ENCODE measurements around the gene FAM131A. TPM values are rescaled to one million over a fixed set of nuclear protein-coding genes. Genes with fewer than 3 reads are reported as not detected.
A peak's percentile ranks its signal among the peaks of the same experiment; 100 is the strongest.

The FAM131A gene
- total RNA-seq, 1 donor from 2014 or later = 51.4 TPM

GRCh38 chr3:184388936-184389230 lies 51.5 kb downstream of the FAM131A start:
- Mint-ChIP-seq H3K9me3 (ENCODE audit: unreplicated experiment) (no peaks in the 10 kb centered on the region), H3K4me1 (ENCODE audit: low read depth, unreplicated experiment) (no peaks in the 10 kb centered on the region), H3K4me3 (ENCODE audit: unreplicated experiment) (no peak overlapping the region), H3K27me3 (ENCODE audit: unreplicated experiment) (peaks cover 9% of the 10 kb centered on the region), H3K36me3 (ENCODE audit: unreplicated experiment) (no peaks in the 10 kb centered on the region), H3K27ac (ENCODE audit: unreplicated experiment) (no peak overlapping the region)
- no peak for TF ChIP-seq CTCF (IDR thresholded peaks at IDR 0.05; ENCODE audit: partially characterized antibody, unreplicated experiment)
- no peak for DNase-seq

- no peak for TF ChIP-seq CTCF (IDR thresholded peaks at IDR 0.05; ENCODE audit: partially characterized antibody, unreplicated experiment)
- H3K4me1 Mint-ChIP-seq (ENCODE audit: low read depth, unreplicated experiment) = no peaks in the 10 kb centered on the region
- H3K4me3 Mint-ChIP-seq (ENCODE audit: unreplicated experiment) = no peak overlapping the region
- no peaks in the 10 kb centered on the region for H3K9me3 Mint-ChIP-seq (ENCODE audit: unreplicated experiment)
- H3K27me3 Mint-ChIP-seq (ENCODE audit: unreplicated experiment) = peaks cover 9% of the 10 kb centered on the region
- DNase-seq = no peak
- H3K36me3 Mint-ChIP-seq (ENCODE audit: unreplicated experiment) = no peaks in the 10 kb centered on the region
- H3K27ac Mint-ChIP-seq (ENCODE audit: unreplicated experiment) = no peak overlapping the region
These were observed 52.0 kb downstream of the FAM131A start for GRCh38 chr3:184389384-184389783.

- no peak for TF ChIP-seq CTCF (IDR thresholded peaks at IDR 0.05; ENCODE audit: partially characterized antibody, unreplicated experiment)
- DNase-seq = no peak
- Mint-ChIP-seq H3K4me1 (ENCODE audit: low read depth, unreplicated experiment) (peaks cover 1% of the 10 kb centered on the region), H3K27ac (ENCODE audit: unreplicated experiment) (no peak overlapping the region), H3K9me3 (ENCODE audit: unreplicated experiment) (no peaks in the 10 kb centered on the region), H3K4me3 (ENCODE audit: unreplicated experiment) (no peak overlapping the region), H3K27me3 (ENCODE audit: unreplicated experiment) (peaks cover 9% of the 10 kb centered on the region), H3K36me3 (ENCODE audit: unreplicated experiment) (no peaks in the 10 kb centered on the region)
These were observed 52.6 kb downstream of the FAM131A start for GRCh38 chr3:184389935-184390528.

GRCh38 chr3:184391266-184391665 lies 53.9 kb downstream of the FAM131A start:
- no peaks in the 10 kb centered on the region for H3K9me3 Mint-ChIP-seq (ENCODE audit: unreplicated experiment)
- H3K27ac Mint-ChIP-seq (ENCODE audit: unreplicated experiment) = no peak overlapping the region
- no peak overlapping the region for H3K4me3 Mint-ChIP-seq (ENCODE audit: unreplicated experiment)
- DNase-seq = no peak
- TF ChIP-seq CTCF (IDR thresholded peaks at IDR 0.05; ENCODE audit: partially characterized antibody, unreplicated experiment) = no peak
- peaks cover 9% of the 10 kb centered on the region for H3K27me3 Mint-ChIP-seq (ENCODE audit: unreplicated experiment)
- H3K36me3 Mint-ChIP-seq (ENCODE audit: unreplicated experiment) = no peaks in the 10 kb centered on the region
- H3K4me1 Mint-ChIP-seq (ENCODE audit: low read depth, unreplicated experiment) = peaks cover 5% of the 10 kb centered on the region

GRCh38 chr3:184395320-184395660 lies 57.9 kb downstream of the FAM131A start:
- DNase-seq = peak; percentile 47
- Mint-ChIP-seq H3K36me3 (ENCODE audit: unreplicated experiment) (no peaks in the 10 kb centered on the region), H3K27me3 (ENCODE audit: unreplicated experiment) (peaks cover 2% of the 10 kb centered on the region), H3K9me3 (ENCODE audit: unreplicated experiment) (no peaks in the 10 kb centered on the region), H3K27ac (ENCODE audit: unreplicated experiment) (no peak overlapping the region), H3K4me3 (ENCODE audit: unreplicated experiment) (no peak overlapping the region), H3K4me1 (ENCODE audit: low read depth, unreplicated experiment) (peaks cover 5% of the 10 kb centered on the region)
- TF ChIP-seq CTCF (IDR thresholded peaks at IDR 0.05; ENCODE audit: partially characterized antibody, unreplicated experiment) = no peak

Other genes starting within 250 kb of the FAM131A start
- not detected for gene HTR3E, start 240.5 kb upstream of the FAM131A start, total RNA-seq (ENCODE audit: unreplicated experiment)
- gene EIF2B5, start 202.2 kb upstream of the FAM131A start, total RNA-seq (ENCODE audit: unreplicated experiment) = 41.6 TPM
- 213 TPM for gene DVL3, start 182.2 kb upstream of the FAM131A start, total RNA-seq (ENCODE audit: unreplicated experiment)
- gene AP2M1, start 162.7 kb upstream of the FAM131A start, total RNA-seq (ENCODE audit: unreplicated experiment) = 315 TPM
- 87.9 TPM for gene ABCF3, start 151.4 kb upstream of the FAM131A start, total RNA-seq (ENCODE audit: unreplicated experiment)
- gene VWA5B2, start 108.0 kb upstream of the FAM131A start, total RNA-seq (ENCODE audit: unreplicated experiment) = 56.5 TPM
- 26.5 TPM for gene ALG3, start 88.6 kb upstream of the FAM131A start, total RNA-seq (ENCODE audit: unreplicated experiment)
- gene EEF1AKMT4, start 87.9 kb upstream of the FAM131A start, total RNA-seq (ENCODE audit: unreplicated experiment) = 1.7 TPM
- gene CAMK2N2, start 76.0 kb upstream of the FAM131A start, total RNA-seq (ENCODE audit: unreplicated experiment) = 14.8 TPM
- gene ECE2, start 61.6 kb upstream of the FAM131A start, total RNA-seq (ENCODE audit: unreplicated experiment) = 1.6 TPM
- 338 TPM for gene PSMD2, start 38.4 kb upstream of the FAM131A start, total RNA-seq (ENCODE audit: unreplicated experiment)
- 346 TPM for gene EIF4G1, start 23.0 kb upstream of the FAM131A start, total RNA-seq (ENCODE audit: unreplicated experiment)
- 17.8 TPM for gene CLCN2, start 24.0 kb downstream of the FAM131A start, total RNA-seq (ENCODE audit: unreplicated experiment)
- gene POLR2H, start 24.1 kb downstream of the FAM131A start, total RNA-seq (ENCODE audit: unreplicated experiment) = 48.1 TPM
- gene THPO, start 40.6 kb downstream of the FAM131A start, total RNA-seq (ENCODE audit: unreplicated experiment) = 1.6 TPM
- 47.1 TPM for gene CHRD, start 42.5 kb downstream of the FAM131A start, total RNA-seq (ENCODE audit: unreplicated experiment)
- gene EPHB3, start 224.2 kb downstream of the FAM131A start, total RNA-seq (ENCODE audit: unreplicated experiment) = 5.0 TPM

Measured in glutamatergic neuron (in vitro differentiated cells).